Nephron (organoid): ENCODE results near the gene EP300.
"Not testable (repeated sequence)": the region's sequence is repeated elsewhere in the genome, so short reads cannot be mapped to it uniquely, and the experiment has no call there.

Experiments
- H3K27ac Mint-ChIP-seq, 3 experiments: 2 replicates each; pipeline ENCODE4 v1.8.0; 2020; ENCODE audit warnings: mixed read lengths in 3 of 3, mild to moderate bottlenecking in 2 of 3, moderate library complexity in 1 of 3
- H3K27me3 Mint-ChIP-seq: 2 replicates; pipeline ENCODE4 v1.8.0; 2021; ENCODE audit warnings: low read depth, mild to moderate bottlenecking, moderate library complexity, mixed read lengths
- H3K36me3 Mint-ChIP-seq: 2 replicates; pipeline ENCODE4 v1.8.0; 2020; ENCODE audit warnings: low read depth, mixed read lengths
- H3K4me1 Mint-ChIP-seq: 2 replicates; pipeline ENCODE4 v1.8.0; 2020; ENCODE audit warnings: mixed read lengths
- H3K4me3 Mint-ChIP-seq, 3 experiments: 2 replicates each; pipeline ENCODE4 v1.8.0; 2020; ENCODE audit warnings: mild to moderate bottlenecking in 3 of 3, mixed read lengths in 3 of 3, moderate library complexity in 2 of 3
- H3K9me3 Mint-ChIP-seq: 2 replicates; pipeline ENCODE4 v1.8.0; 2020; ENCODE audit warnings: mixed read lengths
- TF ChIP-seq, protein P1 (sequence below), 3 experiments: fragments of 200-600 bp; sonication (generic); IDR thresholded peaks; one replicate each; pipeline ENCODE4 v1.5.0; 2021; ENCODE audit warnings: antibody characterized with exemption in 3 of 3; ENCODE audit not compliant: unreplicated experiment in 3 of 3

The EP300 gene

DNA sequence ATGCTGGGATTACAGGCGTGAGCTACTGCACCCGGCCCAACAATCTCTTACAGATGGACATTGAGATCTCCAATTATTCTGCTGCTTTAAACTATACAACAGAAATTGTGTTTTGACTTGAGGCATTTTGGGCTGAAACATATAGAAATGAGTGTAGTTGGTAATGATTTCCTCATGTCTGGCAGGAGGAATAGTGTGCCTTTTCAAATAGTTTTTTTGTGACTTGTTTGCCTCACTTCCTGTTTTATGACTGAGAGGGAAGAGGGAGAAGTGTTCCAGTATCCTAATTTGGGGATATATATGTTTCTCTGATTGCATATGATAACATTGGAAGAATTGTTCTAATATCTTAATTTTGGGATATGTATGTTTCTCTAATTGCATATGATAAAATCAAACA lies 40.2 kb downstream of the EP300 start:
- Mint-ChIP-seq H3K4me3 (no peak overlapping the region), H3K27ac (no peak overlapping the region), H3K4me1 (no peaks in the 10 kb centered on the region), H3K27me3 (no peaks in the 10 kb centered on the region), H3K9me3 (no peaks in the 10 kb centered on the region), H3K36me3 (peaks cover 79% of the 10 kb centered on the region)
- TF ChIP-seq, protein P1, sequence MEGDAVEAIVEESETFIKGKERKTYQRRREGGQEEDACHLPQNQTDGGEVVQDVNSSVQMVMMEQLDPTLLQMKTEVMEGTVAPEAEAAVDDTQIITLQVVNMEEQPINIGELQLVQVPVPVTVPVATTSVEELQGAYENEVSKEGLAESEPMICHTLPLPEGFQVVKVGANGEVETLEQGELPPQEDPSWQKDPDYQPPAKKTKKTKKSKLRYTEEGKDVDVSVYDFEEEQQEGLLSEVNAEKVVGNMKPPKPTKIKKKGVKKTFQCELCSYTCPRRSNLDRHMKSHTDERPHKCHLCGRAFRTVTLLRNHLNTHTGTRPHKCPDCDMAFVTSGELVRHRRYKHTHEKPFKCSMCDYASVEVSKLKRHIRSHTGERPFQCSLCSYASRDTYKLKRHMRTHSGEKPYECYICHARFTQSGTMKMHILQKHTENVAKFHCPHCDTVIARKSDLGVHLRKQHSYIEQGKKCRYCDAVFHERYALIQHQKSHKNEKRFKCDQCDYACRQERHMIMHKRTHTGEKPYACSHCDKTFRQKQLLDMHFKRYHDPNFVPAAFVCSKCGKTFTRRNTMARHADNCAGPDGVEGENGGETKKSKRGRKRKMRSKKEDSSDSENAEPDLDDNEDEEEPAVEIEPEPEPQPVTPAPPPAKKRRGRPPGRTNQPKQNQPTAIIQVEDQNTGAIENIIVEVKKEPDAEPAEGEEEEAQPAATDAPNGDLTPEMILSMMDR (IDR thresholded peaks at IDR 0.05; ENCODE audit: unreplicated experiment in 3 of 3): no peak

DNA sequence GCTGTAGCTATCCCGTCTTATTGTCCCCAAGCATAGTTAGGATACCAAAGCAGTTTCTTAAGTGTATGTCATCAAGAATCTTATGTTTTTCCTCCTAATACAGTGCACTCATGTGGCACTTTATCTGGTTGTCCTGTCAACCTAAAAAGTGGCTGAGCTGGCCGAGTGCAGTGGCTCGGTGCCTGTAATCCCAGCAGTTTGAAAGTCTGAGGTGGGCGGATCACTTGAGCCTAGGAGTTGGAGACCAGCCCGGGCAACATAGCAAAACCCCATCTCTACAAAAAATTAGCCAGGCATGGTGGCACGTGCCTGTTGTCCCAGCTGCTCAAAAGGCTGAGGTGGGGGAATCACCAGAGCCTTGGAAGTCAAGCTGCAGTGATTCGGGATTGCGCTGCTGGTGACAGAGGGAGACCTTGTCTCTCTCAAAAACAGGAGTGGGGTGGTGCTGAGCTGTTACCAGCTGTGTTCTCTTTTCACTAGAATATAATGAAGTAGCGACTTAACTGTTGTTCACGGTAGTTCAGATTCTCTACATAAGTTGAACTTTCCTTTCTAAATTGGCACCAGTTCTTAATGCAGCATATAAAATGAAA lies 48.1 kb downstream of the EP300 start:
- TF ChIP-seq, protein P1 (IDR thresholded peaks at IDR 0.05; ENCODE audit: unreplicated experiment in 3 of 3): no peak
- Mint-ChIP-seq H3K27me3 (no peaks in the 10 kb centered on the region), H3K27ac (peak overlapping the region in 1 of 3 experiments; percentile 6), H3K4me3 (no peak overlapping the region), H3K9me3 (no peaks in the 10 kb centered on the region), H3K36me3 (peaks cover 88% of the 10 kb centered on the region), H3K4me1 (peaks cover 7% of the 10 kb centered on the region)

DNA sequence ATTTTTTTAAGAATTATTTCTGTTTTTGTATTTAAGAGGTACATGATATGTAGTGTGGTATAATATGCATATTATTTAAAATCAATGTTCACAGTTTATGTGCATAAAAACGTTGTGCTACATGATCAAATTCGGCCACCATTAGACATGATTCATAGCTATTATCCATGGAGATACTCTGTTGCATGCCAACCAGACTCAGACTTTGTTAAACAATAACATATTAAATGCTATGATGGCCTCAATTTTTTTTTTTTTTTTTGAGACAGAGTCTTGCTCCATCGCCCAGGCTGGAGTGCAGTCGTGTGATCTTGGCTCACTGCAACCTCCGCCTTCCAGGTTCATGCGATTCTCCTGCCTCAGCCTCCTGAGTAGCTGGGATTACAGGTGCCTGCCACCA lies 53.5 kb downstream of the EP300 start:
- peaks cover 80% of the 10 kb centered on the region for H3K36me3 Mint-ChIP-seq
- H3K27me3 Mint-ChIP-seq, H3K9me3 Mint-ChIP-seq, H3K27ac Mint-ChIP-seq, H3K4me1 Mint-ChIP-seq, H3K4me3 Mint-ChIP-seq: not testable (repeated sequence)

DNA sequence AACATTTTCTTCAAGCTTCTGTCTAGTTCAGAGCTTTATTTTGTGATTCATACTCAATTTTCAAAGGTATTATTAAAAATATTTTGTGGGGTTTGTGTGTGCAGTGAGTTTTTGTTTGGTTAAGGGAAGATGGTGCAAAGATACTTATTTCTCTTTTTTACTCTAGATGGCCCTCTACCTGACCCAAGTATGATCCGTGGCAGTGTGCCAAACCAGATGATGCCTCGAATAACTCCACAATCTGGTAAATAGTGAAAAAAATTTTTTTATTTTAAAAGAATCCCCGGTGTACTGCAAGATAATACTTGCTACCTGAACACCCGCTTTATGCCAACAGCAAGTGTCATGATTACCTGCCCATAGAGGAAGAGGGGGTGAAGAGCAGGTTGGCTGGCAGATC lies 54.2 kb downstream of the EP300 start:
- H3K4me3 Mint-ChIP-seq: no peak overlapping the region
- H3K9me3 Mint-ChIP-seq: no peaks in the 10 kb centered on the region
- H3K27ac Mint-ChIP-seq: no peak overlapping the region
- TF ChIP-seq, protein P1 (IDR thresholded peaks at IDR 0.05; ENCODE audit: unreplicated experiment in 3 of 3): no peak
- no peaks in the 10 kb centered on the region for H3K27me3 Mint-ChIP-seq
- peaks cover 83% of the 10 kb centered on the region for H3K36me3 Mint-ChIP-seq
- no peaks in the 10 kb centered on the region for H3K4me1 Mint-ChIP-seq

DNA sequence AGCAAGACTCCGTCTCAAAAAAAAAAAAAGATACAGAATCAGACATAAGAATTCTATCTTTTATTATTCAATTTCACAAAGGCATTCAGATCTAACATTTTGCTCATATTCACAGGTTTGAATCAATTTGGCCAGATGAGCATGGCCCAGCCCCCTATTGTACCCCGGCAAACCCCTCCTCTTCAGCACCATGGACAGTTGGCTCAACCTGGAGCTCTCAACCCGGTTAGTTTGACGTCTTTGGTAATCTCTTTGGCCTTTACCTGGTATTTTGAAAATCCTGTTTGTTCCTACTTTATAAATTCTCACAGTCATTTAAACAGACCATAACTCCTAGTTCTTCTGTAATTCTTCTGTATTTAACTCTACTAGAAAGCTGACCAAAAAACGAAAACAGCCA lies 55.3 kb downstream of the EP300 start:
- Mint-ChIP-seq H3K4me1 (no peaks in the 10 kb centered on the region), H3K36me3 (peaks cover 83% of the 10 kb centered on the region), H3K9me3 (no peaks in the 10 kb centered on the region), H3K27me3 (no peaks in the 10 kb centered on the region), H3K4me3 (no peak overlapping the region), H3K27ac (no peak overlapping the region)
- TF ChIP-seq, protein P1 (IDR thresholded peaks at IDR 0.05; ENCODE audit: unreplicated experiment in 3 of 3): no peak

DNA sequence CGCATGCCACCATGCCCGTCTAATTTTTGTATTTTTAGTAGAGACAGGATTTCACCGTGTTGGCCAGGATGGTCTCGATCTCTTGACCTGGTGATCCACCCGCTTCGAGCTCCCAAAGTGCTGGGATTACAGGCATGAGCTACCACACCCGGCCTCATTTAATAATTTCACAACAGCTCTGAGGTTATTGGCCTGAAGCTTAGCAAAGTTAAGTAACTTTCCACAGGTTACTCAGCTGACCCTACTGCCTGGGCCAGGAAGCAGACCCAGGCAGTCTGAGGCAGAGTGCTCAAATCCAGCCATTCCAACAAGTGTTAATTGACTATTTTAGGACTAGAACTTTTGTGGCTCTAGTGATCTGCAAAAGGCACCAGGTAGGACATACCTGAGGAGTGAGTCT lies 60.5 kb downstream of the EP300 start:
- no peaks in the 10 kb centered on the region for H3K4me1 Mint-ChIP-seq

More for the DNA sequence above, 60.5 kb downstream of the EP300 start:
- TF ChIP-seq, protein P1 (IDR thresholded peaks at IDR 0.05; ENCODE audit: unreplicated experiment in 3 of 3): no peak
- Mint-ChIP-seq H3K36me3 (peaks cover 92% of the 10 kb centered on the region), H3K9me3 (no peaks in the 10 kb centered on the region), H3K27me3 (no peaks in the 10 kb centered on the region), H3K4me3 (no peak overlapping the region), H3K27ac (no peak overlapping the region)
